GM18951 (cell line): ENCODE data around the gene LDB2.

ENCODE experiments used
- POLR2A ChIP-seq: IDR thresholded peaks from 4 replicates; pipeline ENCODE4 v1.6.1; 2011; ENCODE audit warnings: mild to moderate bottlenecking; ENCODE audit not compliant: insufficient read length, insufficient read depth; ENCODE audit errors: extremely low read depth
- in situ Hi-C: fragments of 300-500 bp; cut with MboI; formaldehyde crosslinking; loops from one replicate; pipeline ENCODE4 v1.12.0; 2022; ENCODE audit warnings: low sequenced_read_pairs, mixed read lengths, inconsistent platforms; ENCODE audit not compliant: unreplicated experiment

The LDB2 gene

DNA sequence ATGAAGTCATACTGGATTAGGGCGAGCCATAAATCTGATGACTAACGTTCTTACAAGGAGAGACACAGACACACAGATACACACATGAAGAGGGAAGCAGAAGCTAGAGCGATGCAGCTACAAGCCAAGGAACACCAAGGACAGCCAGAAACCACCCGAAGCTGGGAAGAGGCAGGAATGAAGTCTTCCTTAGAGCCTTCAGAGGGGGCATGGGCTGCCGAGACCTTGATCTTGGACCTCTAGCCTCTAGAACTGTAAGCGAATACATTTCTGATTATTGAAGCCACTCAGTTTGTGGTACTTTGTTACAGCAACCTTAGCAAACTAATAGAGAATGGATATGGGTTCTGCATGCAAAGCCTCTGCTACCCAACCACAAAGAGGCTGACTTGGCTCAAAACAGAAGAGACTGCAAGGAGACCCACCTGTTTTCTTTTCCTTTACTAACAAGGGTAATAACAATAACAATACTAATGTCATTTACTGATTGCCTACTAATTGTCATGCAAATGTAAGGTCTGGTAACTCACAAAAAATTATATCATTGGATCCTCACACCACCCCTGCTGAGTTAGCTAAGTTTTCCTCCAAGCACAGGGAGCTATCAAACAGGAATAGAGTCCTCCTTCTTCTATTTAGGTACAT lies 10.1 kb upstream of the LDB2 start:
- no peak for TF ChIP-seq POLR2A
- in situ Hi-C loops = no loop called here

DNA sequence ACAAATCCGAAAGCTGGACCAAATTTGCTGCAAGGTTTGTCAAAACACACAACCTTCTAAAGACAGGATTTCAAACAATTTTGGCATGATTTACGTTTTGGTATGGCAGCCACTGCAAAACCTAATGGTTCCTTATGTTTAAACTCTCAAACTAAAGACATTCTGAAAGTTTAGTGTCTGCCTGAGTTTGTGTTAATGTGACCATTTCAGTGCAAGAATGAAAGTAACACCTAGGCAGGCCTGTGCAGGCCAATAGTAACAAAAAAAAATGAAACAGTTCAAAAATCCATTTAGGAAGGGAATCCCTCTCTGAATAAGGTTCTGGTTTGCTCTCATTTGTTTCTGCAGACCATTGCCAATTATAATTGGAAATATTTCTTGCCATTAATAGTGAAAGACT lies 1.9 kb upstream of the LDB2 start:
- no peak for TF ChIP-seq POLR2A
- in situ Hi-C loops = no loop called here

DNA sequence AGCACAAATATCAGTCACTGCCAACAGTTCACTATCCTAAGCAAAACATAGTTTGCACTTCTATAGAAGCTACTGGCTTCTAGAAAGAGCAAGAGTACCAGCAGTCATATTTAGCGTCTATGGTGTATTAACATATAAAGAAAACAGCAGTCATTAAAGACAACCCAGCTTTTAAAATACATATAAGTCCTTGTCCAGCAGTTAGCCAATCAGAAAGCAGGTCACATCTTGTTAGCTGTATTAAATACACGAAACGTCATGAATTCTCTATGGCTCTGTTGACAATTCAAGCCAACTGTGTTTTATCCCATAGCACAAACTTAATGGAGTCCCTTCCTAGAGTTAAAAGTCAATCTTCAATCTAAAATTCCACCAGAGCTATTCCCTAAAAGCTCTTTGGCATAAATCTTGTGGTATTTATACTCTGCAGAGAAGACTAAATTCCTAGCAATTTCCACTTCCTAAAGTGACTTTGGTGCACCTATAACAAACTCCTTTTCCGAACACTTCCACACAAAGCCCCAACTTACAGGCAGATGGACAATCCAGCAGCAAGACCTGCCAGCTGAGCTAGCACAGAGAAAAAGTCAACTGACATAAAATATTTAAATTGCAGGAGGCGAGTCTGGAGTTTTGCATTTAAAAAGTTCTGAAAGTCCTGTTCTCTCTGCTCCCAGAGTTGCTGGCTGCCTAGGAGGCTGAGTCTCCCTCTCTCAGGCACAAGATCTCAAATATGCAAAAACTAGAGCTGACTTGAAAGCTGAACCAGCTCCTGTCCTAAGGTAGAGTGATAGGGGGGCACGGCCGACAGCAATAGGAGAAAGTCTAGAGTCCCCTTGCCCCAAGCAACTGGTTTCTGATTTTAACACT lies 1.3 kb downstream of the LDB2 start:
- no peak for TF ChIP-seq POLR2A
- in situ Hi-C loops = no loop called here

DNA sequence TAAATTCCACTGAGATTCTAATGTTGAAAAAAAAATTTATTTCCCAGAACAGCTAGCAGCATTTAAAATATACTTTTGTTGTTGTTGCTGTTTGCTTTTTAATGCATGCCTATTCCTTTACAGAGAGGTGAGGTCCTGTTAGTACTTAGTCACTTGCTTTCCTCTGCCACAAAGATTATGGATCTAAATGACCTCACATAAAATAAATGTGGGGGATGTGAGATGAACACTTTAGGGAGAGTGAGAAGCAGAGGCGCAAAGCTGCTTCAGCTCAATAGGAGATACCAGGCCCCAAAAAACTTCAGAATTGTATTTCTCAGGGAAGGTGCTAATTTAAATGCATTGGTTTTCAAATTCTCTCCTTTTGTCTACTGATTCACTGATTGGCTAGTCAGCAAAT lies 4.0 kb downstream of the LDB2 start:
- in situ Hi-C loops = no loop called here

DNA sequence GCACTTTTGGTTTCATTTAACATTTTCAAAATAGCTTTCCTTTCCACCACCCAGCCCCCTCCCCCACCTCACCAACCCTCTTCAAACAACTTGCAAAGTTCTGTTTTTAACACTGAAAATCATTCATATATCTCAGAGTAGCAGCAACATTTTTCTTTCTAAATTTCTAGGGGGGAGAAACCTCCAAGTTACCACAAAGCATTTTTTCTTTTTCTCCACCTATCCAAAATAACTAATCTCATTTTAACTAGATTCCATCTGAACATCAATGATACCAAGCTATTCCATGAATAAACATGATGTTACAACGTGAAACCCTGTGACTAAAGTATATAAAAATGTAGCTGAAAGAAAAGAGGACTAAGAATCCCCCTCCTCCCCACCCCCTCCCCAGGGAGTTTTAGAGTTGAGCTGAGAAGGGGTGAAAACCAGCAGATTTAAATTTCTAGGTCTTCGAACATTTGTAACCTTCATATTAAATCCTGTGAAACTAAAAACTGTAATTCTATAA lies 5.2 kb downstream of the LDB2 start:
- in situ Hi-C loops = no loop called here
- TF ChIP-seq POLR2A = no peak

More for the DNA sequence above, 4.0 kb downstream of the LDB2 start:
- no peak for TF ChIP-seq POLR2A

DNA sequence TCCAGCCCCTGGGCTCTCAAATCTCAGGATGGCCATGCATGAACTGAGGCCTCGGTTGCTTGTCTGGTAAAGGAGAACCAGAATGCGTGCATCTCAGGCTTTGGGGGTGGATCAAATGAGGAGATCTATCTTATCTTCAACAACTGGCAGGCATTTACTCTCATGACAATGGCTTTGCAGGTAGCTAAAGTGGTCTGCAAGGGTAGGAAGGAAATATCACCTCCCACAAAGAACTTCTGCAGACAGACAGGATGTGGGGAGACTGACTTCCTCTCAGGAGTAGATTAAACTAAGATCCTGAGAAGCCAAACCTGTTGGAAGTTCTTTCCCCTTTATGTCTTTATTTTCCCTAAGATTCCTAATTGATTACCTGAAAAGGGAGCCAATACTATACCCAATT lies 7.8 kb downstream of the LDB2 start:
- in situ Hi-C loops = no loop called here

DNA sequence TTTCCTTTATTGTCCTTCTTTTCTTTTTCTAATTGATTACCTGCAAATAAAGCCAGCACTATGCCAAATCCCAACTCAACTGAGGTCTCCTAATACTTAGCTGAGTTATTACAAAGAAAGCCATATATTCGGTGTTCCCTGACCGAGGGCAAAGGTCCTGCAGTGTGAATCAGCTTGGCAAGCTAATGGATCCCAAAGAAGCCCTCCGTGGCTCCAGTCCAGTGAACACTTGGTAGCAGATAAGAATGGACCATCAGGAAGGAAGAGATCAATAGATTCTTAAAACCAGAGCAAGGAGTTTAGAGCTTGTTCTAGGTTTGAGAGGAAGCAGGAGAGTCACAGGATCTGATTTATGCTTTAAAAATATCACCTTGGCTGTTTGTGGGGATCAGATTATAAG lies 8.5 kb downstream of the LDB2 start:
- in situ Hi-C loops = no loop called here
- no peak for TF ChIP-seq POLR2A

More for the DNA sequence above, 7.8 kb downstream of the LDB2 start:
- no peak for TF ChIP-seq POLR2A

DNA sequence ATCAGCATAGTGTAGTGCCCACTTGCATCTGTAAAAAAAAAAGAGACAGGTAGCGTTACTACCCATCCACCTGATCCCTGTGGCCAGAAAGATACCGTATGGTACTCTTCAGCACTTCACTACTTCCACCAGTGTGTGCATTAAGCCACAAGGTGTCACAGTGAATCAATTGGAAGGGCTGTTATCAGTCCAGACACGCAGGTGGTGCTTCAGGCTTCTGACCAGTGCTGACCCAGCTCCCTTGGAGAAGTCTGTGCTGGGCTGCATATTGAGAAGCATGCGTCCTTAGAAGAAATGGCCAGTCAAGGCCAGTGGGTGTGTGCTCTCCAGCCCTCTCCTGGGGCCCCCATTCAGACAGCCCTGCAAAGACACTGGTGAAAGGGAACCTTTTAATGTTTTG lies 10.6 kb downstream of the LDB2 start:
- no peak for TF ChIP-seq POLR2A
- in situ Hi-C loops = no loop called here

DNA sequence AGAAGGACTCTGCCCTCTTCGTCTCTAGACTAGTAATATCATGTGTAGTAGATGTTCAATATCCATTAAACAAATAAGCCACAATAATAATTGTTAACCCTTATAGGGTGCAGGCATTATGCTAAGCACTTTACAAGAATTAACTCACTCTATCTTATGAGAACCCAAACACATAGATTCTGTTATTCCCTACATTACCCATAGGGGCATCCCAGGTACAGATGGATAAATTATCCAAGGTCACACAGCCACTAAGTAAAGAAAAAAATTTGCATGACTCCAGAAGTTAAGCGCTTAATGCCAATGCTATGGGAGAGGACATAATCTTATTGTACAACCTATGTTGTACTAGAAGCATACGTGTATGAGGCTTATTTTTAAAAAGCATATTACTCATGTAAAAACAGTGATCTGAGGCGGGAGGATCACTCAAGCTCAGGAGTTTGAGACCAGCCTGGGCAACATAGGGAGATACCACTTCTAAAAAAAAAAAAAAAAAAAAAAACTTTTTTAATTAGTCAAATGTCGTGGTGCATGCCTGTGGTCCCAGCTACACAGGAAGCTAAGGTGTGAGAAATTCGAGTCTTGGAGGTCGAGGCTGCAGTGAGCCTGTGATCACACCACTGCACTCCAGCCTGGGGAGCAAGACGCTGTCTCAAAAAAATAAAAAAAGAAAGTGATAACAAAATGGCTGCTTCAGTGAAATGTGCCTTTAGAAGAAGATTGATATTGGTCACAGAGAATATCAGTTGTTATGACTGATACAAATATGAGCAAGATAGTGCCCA lies 13.6 kb downstream of the LDB2 start:
- in situ Hi-C loops = no loop called here
- TF ChIP-seq POLR2A = no peak

DNA sequence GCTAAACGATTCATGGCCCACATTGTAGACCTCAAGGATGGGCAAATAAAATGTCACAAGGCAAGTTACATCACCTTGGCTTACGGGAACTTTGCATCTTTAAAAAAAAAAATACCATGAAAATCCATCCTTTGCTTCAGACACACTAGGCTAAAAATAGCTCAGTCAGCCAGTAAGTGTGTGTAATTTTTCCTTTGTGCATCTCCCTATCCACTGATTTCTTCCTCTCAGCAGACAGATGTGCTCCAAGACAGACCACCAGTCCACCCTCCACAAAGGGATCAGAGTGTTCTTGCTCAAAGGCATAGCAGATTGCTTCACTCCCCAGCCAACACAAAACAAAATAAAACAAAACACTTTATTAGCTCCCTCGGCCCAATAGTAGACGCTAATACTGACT lies 14.6 kb downstream of the LDB2 start:
- in situ Hi-C loops = no loop called here
- TF ChIP-seq POLR2A = no peak

- no peak for TF ChIP-seq POLR2A
- in situ Hi-C loops = no loop called here
These were observed 17.1 kb downstream of the LDB2 start for GRCh38 chr4:16881151-16881884.

DNA sequence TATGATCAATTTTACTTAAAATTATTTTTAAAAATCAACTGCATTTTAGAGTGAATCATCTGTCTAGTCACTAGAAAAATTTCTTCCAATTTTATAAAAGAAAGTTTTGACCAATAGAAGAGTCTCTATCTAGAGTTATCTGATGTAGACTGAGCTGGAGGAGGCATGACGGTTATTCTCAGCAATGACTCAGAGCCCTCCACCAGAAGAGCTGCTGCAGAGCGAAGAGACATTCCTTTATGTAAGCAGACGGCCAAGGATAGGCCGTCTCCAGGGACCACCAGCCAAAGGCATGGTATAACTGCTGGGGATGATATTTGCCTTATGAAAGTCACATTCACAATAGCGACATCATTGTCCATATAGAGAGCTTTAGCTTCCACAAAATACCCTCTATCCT lies 23.0 kb downstream of the LDB2 start:
- no peak for TF ChIP-seq POLR2A
- in situ Hi-C loops = no loop called here
